Measurements from ENCODE around the gene S100A11.

GRCh38 chr1:151989211-151989862 lies 47.5 kb downstream of the S100A11 start:
- TF ChIP-seq CTCF (IDR thresholded peaks at IDR 0.05; ENCODE audit: low read depth, low read length) (no peak), EZH2phosphoT487 (IDR thresholded peaks at IDR 0.05; ENCODE audit: low read depth) (no peak)

Data from OCI-LY3 (cell line).